Rectal smooth muscle tissue (tissue), 1 donor: ENCODE data around the gene MAP3K7CL.
A peak's percentile ranks its signal among the peaks of the same experiment; 100 is the strongest.

ENCODE experiments used
- H3K27ac ChIP-seq: one replicate; pipeline ENCODE4 v1.7.0; 2013; ENCODE audit warnings: low read depth, low read length, inconsistent platforms
- H3K27me3 ChIP-seq: one replicate; pipeline ENCODE4 v1.7.0; 2013; ENCODE audit warnings: low read length; ENCODE audit not compliant: control insufficient read depth, insufficient read depth
- H3K36me3 ChIP-seq: one replicate; pipeline ENCODE4 v1.7.0; 2013; ENCODE audit warnings: low read length; ENCODE audit not compliant: control insufficient read depth, insufficient read depth
- H3K4me1 ChIP-seq: one replicate; pipeline ENCODE4 v1.7.0; 2013; ENCODE audit warnings: low read length; ENCODE audit not compliant: control insufficient read depth, insufficient read depth
- H3K4me3 ChIP-seq: one replicate; pipeline ENCODE4 v1.7.0; 2013; ENCODE audit warnings: low read length
- H3K9ac ChIP-seq: one replicate; pipeline ENCODE4 v1.7.0; 2013; ENCODE audit warnings: low read length

The MAP3K7CL gene

GRCh38 chr21:29193072-29193471 lies 62.6 kb downstream of the MAP3K7CL start:
- H3K9ac ChIP-seq = no peak overlapping the region
- H3K4me1 ChIP-seq = peaks cover 9% of the 10 kb centered on the region
- no peaks in the 10 kb centered on the region for H3K27me3 ChIP-seq
- H3K4me3 ChIP-seq = peak overlapping the region; percentile 35
- H3K36me3 ChIP-seq = no peaks in the 10 kb centered on the region
- no peak overlapping the region for H3K27ac ChIP-seq

GRCh38 chr21:29193901-29194300 lies 63.5 kb downstream of the MAP3K7CL start:
- Histone ChIP-seq H3K27ac (no peak overlapping the region), H3K9ac (no peak overlapping the region), H3K36me3 (no peaks in the 10 kb centered on the region), H3K4me1 (peaks cover 5% of the 10 kb centered on the region), H3K27me3 (no peaks in the 10 kb centered on the region), H3K4me3 (no peak overlapping the region)

- Histone ChIP-seq H3K27me3 (no peaks in the 10 kb centered on the region), H3K27ac (no peak overlapping the region), H3K4me1 (peaks cover 5% of the 10 kb centered on the region), H3K9ac (no peak overlapping the region), H3K4me3 (no peak overlapping the region), H3K36me3 (no peaks in the 10 kb centered on the region)
Observed at GRCh38 chr21:29194342-29194741, 63.9 kb downstream of the MAP3K7CL start.

DNA sequence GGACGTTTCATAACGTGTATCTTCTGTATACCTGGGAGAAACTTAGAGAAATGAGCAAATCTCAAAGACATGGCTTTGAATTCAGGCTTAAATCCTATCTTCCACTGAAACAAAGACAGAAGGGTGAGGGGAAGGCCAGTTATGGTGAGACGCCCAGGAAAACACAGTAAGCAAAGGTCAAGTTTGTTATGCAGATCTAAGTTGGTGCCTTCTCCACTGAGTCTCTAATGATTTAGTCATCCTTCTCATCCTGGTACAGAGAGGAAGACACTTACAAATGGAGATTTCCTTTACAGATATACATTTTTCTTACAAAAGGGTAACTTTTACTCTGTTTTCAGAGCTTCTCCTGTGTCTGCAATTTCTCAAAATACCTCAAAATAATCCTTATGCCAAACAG lies 64.4 kb downstream of the MAP3K7CL start:
- no peaks in the 10 kb centered on the region for H3K27me3 ChIP-seq
- H3K4me3 ChIP-seq = no peak overlapping the region
- no peaks in the 10 kb centered on the region for H3K36me3 ChIP-seq
- H3K4me1 ChIP-seq = peaks cover 5% of the 10 kb centered on the region
- no peak overlapping the region for H3K27ac ChIP-seq
- H3K9ac ChIP-seq = no peak overlapping the region

- no peaks in the 10 kb centered on the region for H3K36me3 ChIP-seq
- H3K27ac ChIP-seq = peak overlapping the region; percentile 32
- H3K9ac ChIP-seq = no peak overlapping the region
- H3K27me3 ChIP-seq = no peaks in the 10 kb centered on the region
- peaks cover 5% of the 10 kb centered on the region for H3K4me1 ChIP-seq
- peak overlapping the region; percentile 28 for H3K4me3 ChIP-seq
Observed at GRCh38 chr21:29195981-29196669, 65.7 kb downstream of the MAP3K7CL start.

DNA sequence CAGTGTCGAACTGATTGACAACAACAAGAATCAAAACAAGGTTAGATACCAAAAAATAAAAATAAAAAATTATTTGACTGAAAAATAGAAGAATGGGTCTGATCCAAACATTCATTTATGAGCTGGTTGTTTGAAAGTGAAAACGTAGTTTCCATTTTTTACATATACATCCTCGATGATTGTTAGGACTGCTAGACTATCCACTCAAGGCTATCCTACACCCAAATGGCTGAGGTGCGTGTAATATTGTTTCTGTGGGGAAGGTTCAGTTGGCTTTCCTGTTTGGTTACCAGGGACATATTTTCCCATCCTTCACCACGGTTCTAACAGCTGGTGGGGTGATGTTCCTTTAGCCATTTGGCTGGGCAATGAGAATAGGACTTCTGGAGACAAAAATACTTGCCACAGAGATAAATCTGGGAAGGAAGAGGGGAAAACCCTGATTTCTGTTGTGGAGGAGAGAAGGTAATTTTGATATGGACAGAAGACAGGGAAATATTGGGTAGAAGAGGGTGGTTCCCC lies 66.3 kb downstream of the MAP3K7CL start:
- Histone ChIP-seq H3K36me3 (no peaks in the 10 kb centered on the region), H3K4me3 (no peak overlapping the region), H3K27me3 (no peaks in the 10 kb centered on the region), H3K27ac (peak overlapping the region; percentile 32), H3K4me1 (peaks cover 5% of the 10 kb centered on the region), H3K9ac (no peak overlapping the region)

DNA sequence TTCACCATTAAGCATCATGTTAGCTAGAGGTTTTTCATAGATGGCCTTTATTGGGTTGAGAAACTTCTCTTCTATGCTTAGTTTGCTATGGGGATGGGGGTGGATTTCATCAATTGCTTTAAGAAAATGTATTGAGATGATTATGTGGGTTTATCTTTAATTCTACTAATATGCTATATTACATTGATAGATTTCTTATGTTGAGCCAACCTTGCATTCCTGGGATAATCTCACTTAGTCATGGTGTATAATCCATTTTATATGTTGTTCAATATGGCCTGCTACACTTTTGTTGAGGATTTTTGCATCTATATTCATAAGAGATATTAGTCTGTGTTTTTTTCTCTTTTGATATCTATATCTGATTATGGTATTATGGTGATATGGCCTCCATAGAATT lies 70.7 kb downstream of the MAP3K7CL start:
- Histone ChIP-seq H3K4me3 (no peak overlapping the region), H3K27ac (no peak overlapping the region), H3K9ac (no peak overlapping the region), H3K36me3 (no peaks in the 10 kb centered on the region), H3K4me1 (no peaks in the 10 kb centered on the region), H3K27me3 (no peaks in the 10 kb centered on the region)

GRCh38 chr21:29205009-29205408 lies 74.6 kb downstream of the MAP3K7CL start:
- H3K4me3 ChIP-seq = no peak overlapping the region
- no peak overlapping the region for H3K9ac ChIP-seq
- no peak overlapping the region for H3K27ac ChIP-seq
- H3K36me3 ChIP-seq = no peaks in the 10 kb centered on the region
- no peaks in the 10 kb centered on the region for H3K27me3 ChIP-seq
- no peaks in the 10 kb centered on the region for H3K4me1 ChIP-seq

DNA sequence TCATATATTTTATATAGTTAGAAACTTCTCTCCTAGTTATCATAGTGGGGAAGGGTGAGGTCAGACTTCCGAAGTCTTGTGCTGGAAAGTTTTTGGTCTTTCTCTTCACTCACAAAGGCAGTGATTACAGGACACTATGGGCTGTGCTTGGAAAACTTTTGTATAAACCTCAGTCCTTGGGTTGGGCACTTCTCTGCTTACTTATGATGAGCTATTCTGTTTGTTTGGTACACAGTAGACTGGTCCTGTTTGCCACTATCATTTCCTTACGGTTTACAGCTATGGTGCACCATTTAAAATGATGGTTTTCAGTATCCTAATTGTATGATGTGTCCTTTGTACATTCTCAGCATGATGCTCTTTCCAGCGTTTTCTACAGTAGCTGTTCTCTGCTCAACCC lies 75.5 kb downstream of the MAP3K7CL start:
- no peaks in the 10 kb centered on the region for H3K36me3 ChIP-seq
- no peak overlapping the region for H3K27ac ChIP-seq
- no peak overlapping the region for H3K9ac ChIP-seq
- H3K27me3 ChIP-seq = no peaks in the 10 kb centered on the region
- H3K4me1 ChIP-seq = no peaks in the 10 kb centered on the region
- H3K4me3 ChIP-seq = no peak overlapping the region

DNA sequence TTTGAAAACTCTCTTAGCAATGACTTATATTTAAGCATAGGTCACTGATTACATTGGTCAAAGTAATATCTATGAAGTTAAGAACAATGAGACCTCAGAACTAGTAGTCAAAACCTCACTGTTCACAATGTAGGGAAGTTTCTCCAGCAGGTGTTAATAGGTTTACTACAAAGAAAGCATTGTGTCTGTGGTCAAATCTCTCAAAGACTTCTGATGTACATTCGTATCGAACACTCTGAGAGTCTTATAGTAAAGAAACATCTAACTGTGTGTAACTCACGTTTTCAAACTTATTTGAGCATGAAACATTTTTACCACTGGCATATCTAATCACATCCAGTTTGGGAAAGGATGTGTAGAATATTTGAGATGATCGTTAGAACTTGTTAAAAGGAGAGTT lies 76.0 kb downstream of the MAP3K7CL start:
- Histone ChIP-seq H3K36me3 (no peaks in the 10 kb centered on the region), H3K4me1 (no peaks in the 10 kb centered on the region), H3K9ac (no peak overlapping the region), H3K27me3 (no peaks in the 10 kb centered on the region), H3K4me3 (no peak overlapping the region), H3K27ac (no peak overlapping the region)

DNA sequence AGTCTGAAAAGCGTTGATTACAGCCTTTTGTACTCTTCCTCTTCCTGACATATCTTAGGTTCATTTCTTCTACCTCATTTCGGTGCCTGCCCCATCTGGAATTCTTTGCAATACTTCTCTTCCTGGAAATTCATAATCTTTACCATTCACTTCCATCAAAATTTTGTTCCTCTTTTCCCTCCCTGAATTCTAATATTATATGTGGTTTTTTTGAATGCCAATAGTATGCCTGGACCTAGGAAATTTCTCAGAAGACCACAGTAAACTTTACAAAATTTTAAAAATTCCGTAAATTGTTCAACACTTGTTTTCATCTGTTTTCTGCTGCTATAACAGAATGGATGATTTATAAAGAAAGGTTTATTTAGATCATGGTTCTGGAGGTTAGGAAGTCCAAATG lies 76.8 kb downstream of the MAP3K7CL start:
- H3K27ac ChIP-seq = no peak overlapping the region
- H3K9ac ChIP-seq = no peak overlapping the region
- H3K36me3 ChIP-seq = no peaks in the 10 kb centered on the region
- H3K27me3 ChIP-seq = no peaks in the 10 kb centered on the region
- no peak overlapping the region for H3K4me3 ChIP-seq
- no peaks in the 10 kb centered on the region for H3K4me1 ChIP-seq

DNA sequence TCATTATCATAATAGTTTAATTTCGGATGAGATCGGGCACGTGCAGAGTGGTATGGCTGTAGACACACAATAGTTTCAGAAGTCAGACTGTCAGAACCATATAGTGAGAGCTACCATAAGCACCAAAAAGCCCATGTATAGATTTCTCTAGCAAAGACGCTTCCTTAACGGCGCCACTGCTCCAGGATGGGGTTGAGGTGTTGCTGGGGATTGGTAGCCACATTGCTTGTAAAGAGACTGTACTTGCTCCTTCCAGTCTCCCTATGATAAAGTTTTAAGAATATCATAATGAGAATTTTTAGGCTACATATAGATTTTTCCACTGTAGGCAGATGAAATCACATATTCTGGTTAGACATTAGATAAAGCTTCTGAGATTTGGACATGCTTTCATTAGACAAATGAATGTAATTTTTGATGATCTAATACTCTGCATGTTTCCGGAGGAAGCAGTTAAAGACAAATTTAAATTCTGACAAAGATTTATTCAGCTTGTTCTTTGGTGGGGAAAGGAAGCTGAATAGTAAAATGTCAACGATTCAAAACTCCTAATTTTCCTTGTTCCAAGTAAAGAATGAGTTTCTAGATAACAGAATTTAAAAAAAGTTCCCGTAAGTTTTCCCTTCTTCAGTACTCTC lies 77.7 kb downstream of the MAP3K7CL start:
- Histone ChIP-seq H3K9ac (no peak overlapping the region), H3K4me1 (no peaks in the 10 kb centered on the region), H3K27ac (no peak overlapping the region), H3K27me3 (no peaks in the 10 kb centered on the region), H3K36me3 (no peaks in the 10 kb centered on the region), H3K4me3 (no peak overlapping the region)

DNA sequence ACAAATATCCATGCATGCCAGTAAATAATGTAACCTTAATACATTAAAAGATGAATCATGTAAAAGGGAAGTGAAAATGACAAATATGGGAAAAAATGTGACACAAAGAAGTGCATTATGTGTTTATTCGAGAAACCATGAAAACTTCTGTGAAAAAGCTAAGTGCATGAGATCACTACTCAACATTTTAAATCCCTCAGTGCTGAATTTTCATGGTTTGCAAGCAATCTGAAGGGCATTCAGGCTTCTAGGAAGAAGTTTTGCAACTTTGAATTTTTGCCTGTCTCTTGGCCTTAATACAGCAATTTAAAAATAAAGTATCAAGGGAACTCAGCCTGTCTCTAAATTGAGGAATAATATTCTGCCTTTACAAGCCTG lies 78.2 kb downstream of the MAP3K7CL start:
- Histone ChIP-seq H3K27me3 (no peaks in the 10 kb centered on the region), H3K4me3 (no peak overlapping the region), H3K4me1 (no peaks in the 10 kb centered on the region), H3K27ac (no peak overlapping the region), H3K9ac (no peak overlapping the region), H3K36me3 (no peaks in the 10 kb centered on the region)
